PFSK-1 (cell line): ENCODE results near the gene GNAI3.

ENCODE experiments used
- FOXP2 ChIP-seq: optimal IDR thresholded peaks from 2 replicates; pipeline ENCODE3; 2011; ENCODE audit warnings: borderline replicate concordance, control low read depth, inconsistent platforms; ENCODE audit not compliant: insufficient read depth; ENCODE audit errors: extremely low read length, extremely low read depth
- POLR2AphosphoS5 ChIP-seq: IDR thresholded peaks from 2 replicates; pipeline ENCODE4 v1.6.1; 2012; ENCODE audit warnings: low read depth, mild to moderate bottlenecking, control low read depth, low read length, moderate library complexity
- REST ChIP-seq, 2 experiments: IDR thresholded peaks; 2 replicates each; pipeline versions ENCODE4 v1.6.1 to v1.8.0; 2011 to 2012; ENCODE audit warnings: low read depth in 2 of 2, low read length in 2 of 2, control low read depth in 1 of 2, inconsistent platforms in 1 of 2, mild to moderate bottlenecking in 1 of 2, moderate library complexity in 1 of 2; ENCODE audit not compliant: insufficient read depth in 1 of 2
- SIN3A ChIP-seq: IDR thresholded peaks from 2 replicates; pipeline ENCODE4 v1.6.1; 2012; ENCODE audit warnings: mild to moderate bottlenecking, low read length, moderate library complexity, borderline replicate concordance; ENCODE audit not compliant: insufficient read depth
- TAF1 ChIP-seq: IDR thresholded peaks from 2 replicates; pipeline ENCODE4 v1.6.1; 2012; ENCODE audit warnings: low read length, control low read depth, borderline replicate concordance; ENCODE audit not compliant: insufficient read depth

GNAI3 gene

GRCh38 chr1:109539676-109540075, 8.7 kb upstream of the GNAI3 start, which contains the start of gene GPR61:
Gene GPR61 (plus strand): TSS chr1:109539872. CDS start chr1:109543023, 3,151 bp downstream.
- TF ChIP-seq POLR2AphosphoS5, result no peak
- no peak for TF ChIP-seq TAF1
- TF ChIP-seq SIN3A, result no peak
- TF ChIP-seq REST (IDR thresholded peaks at IDR 0.05; ENCODE audit: insufficient read depth in 1 of 2, low read depth in 2 of 2, low read length in 2 of 2), result no peak
- no peak for TF ChIP-seq FOXP2

GRCh38 chr1:109541102-109541501, 7.3 kb upstream of the GNAI3 start:
- no peak for TF ChIP-seq SIN3A
- TF ChIP-seq POLR2AphosphoS5, result no peak
- no peak for TF ChIP-seq FOXP2

- no peak for TF ChIP-seq REST (IDR thresholded peaks at IDR 0.05; ENCODE audit: insufficient read depth in 1 of 2, low read depth in 2 of 2, low read length in 2 of 2)
- no peak for TF ChIP-seq TAF1
- TF ChIP-seq SIN3A, result no peak
Observed at GRCh38 chr1:109542657-109543056, 5.8 kb upstream of the GNAI3 start.

GRCh38 chr1:109543283-109543987, 5.0 kb upstream of the GNAI3 start:
- TF ChIP-seq POLR2AphosphoS5 (no peak), FOXP2 (no peak), TAF1 (no peak), SIN3A (no peak), REST (IDR thresholded peaks at IDR 0.05; ENCODE audit: insufficient read depth in 1 of 2, low read depth in 2 of 2, low read length in 2 of 2) (no peak)

- TF ChIP-seq FOXP2, result no peak
- no peak for TF ChIP-seq TAF1
- no peak for TF ChIP-seq REST (IDR thresholded peaks at IDR 0.05; ENCODE audit: insufficient read depth in 1 of 2, low read depth in 2 of 2, low read length in 2 of 2)
- TF ChIP-seq SIN3A, result no peak
- no peak for TF ChIP-seq POLR2AphosphoS5
Observed at GRCh38 chr1:109543988-109544735, 4.3 kb upstream of the GNAI3 start.
